Fibroblast of skin of left quadriceps (primary cell): ENCODE measurements around the gene CCDC85C.

Experiments
- DNase-seq, 2 experiments: peaks; one replicate each; pipeline ENCODE4 v3.0.0-alpha.2; 2013; ENCODE audit warnings: low read depth in 2 of 2

The CCDC85C gene

GRCh38 chr14:99556134-99556791, 47.7 kb downstream of the CCDC85C start:
- DNase-seq = no peak

GRCh38 chr14:99554757-99555531, 49.1 kb downstream of the CCDC85C start:
- DNase-seq = no peak

- no peak for DNase-seq
Observed at GRCh38 chr14:99554184-99554583, 49.8 kb downstream of the CCDC85C start.

- DNase-seq = no peak
Observed at GRCh38 chr14:99552572-99553216, 51.3 kb downstream of the CCDC85C start.

- no peak for DNase-seq
Observed at GRCh38 chr14:99552021-99552553, 51.9 kb downstream of the CCDC85C start.

GRCh38 chr14:99551034-99551922, 52.7 kb downstream of the CCDC85C start:
- no peak for DNase-seq

GRCh38 chr14:99550387-99550992, 53.5 kb downstream of the CCDC85C start:
- no peak for DNase-seq

GRCh38 chr14:99549684-99550083, 54.3 kb downstream of the CCDC85C start:
- no peak for DNase-seq

GRCh38 chr14:99548871-99549515, 55.0 kb downstream of the CCDC85C start:
- DNase-seq = no peak

- DNase-seq = no peak
Observed at GRCh38 chr14:99548255-99548654, 55.8 kb downstream of the CCDC85C start.

- DNase-seq = no peak
Observed at GRCh38 chr14:99546234-99546879, 57.6 kb downstream of the CCDC85C start.

- no peak for DNase-seq
Observed at GRCh38 chr14:99545586-99545985, 58.4 kb downstream of the CCDC85C start.

- no peak for DNase-seq
Observed at GRCh38 chr14:99544991-99545390, 59.0 kb downstream of the CCDC85C start.

- DNase-seq = no peak
Observed at GRCh38 chr14:99543985-99544384, 60.0 kb downstream of the CCDC85C start.

- DNase-seq = no peak
Observed at GRCh38 chr14:99543370-99543769, 60.6 kb downstream of the CCDC85C start.

- no peak for DNase-seq
Observed at GRCh38 chr14:99542566-99542965, 61.4 kb downstream of the CCDC85C start.

GRCh38 chr14:99541677-99542470, 62.1 kb downstream of the CCDC85C start:
- DNase-seq = no peak

GRCh38 chr14:99541211-99541610, 62.8 kb downstream of the CCDC85C start:
- no peak for DNase-seq
